AG09319 (cell line): ENCODE measurements around the gene UNC79.

Source experiments
- DNase-seq: peaks from one replicate; pipeline ENCODE4 v3.0.0-alpha.2; 2010; ENCODE audit warnings: low read depth; ENCODE audit errors: extremely low read depth
- TF ChIP-seq, protein P1 (sequence below): IDR thresholded peaks from 2 replicates; pipeline ENCODE4 v1.5.1; 2011; ENCODE audit warnings: low read depth, mild to moderate bottlenecking, inconsistent platforms, low read length, moderate library complexity

Gene UNC79

GRCh38 chr14:93751946-93752655 lies 321.4 kb downstream of the UNC79 start:
- no peak for DNase-seq
- TF ChIP-seq, protein P1, sequence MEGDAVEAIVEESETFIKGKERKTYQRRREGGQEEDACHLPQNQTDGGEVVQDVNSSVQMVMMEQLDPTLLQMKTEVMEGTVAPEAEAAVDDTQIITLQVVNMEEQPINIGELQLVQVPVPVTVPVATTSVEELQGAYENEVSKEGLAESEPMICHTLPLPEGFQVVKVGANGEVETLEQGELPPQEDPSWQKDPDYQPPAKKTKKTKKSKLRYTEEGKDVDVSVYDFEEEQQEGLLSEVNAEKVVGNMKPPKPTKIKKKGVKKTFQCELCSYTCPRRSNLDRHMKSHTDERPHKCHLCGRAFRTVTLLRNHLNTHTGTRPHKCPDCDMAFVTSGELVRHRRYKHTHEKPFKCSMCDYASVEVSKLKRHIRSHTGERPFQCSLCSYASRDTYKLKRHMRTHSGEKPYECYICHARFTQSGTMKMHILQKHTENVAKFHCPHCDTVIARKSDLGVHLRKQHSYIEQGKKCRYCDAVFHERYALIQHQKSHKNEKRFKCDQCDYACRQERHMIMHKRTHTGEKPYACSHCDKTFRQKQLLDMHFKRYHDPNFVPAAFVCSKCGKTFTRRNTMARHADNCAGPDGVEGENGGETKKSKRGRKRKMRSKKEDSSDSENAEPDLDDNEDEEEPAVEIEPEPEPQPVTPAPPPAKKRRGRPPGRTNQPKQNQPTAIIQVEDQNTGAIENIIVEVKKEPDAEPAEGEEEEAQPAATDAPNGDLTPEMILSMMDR = no peak

DNA sequence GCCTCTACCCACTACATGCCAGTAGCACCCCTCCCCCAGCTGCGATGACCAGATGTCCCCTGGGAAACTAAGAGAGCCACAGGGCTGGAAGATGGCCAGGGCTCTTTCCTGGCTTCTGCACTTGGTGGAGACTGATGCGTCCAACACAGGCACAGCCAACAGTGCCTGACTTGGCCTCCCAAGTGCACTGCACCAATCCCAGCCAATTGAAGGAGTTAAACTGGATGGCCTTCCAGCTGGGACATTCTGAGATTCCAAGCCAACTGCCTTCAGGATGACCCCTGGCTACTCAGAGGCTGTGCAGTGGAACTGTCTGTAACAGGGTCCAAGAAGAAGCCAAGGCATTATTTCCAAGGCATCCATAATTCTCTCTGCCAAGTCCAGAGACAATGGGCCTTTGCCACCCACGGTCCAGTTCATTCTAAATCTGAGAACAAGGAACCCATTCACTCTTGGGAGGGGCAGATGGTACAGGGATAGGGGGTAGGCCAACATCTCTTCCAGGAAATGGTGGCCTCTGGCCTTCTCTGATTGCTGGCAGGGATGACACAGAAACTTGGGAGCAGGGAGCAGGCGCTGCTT lies 322.3 kb downstream of the UNC79 start:
- DNase-seq = no peak
- TF ChIP-seq, protein P1 = no peak

DNA sequence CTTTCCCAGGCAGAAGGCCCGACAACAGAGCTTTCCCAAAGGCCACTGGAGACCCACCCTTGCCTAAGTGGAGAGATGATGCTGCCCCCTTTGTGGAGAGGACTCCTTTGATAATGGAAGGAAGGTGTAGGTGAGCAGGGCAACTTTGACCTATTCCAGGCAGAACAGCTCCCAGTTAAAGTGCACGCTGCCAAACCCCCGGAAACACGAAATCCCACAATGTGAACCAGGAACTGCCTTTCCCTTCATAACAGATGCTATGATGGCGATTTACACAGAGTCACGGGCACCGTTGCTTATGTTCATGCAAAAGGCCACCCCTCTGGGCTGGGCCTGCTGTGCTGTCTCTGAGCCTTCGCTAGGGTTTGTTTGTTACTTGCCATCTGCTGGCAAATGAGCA lies 322.9 kb downstream of the UNC79 start:
- DNase-seq = no peak
- TF ChIP-seq, protein P1 = no peak

DNA sequence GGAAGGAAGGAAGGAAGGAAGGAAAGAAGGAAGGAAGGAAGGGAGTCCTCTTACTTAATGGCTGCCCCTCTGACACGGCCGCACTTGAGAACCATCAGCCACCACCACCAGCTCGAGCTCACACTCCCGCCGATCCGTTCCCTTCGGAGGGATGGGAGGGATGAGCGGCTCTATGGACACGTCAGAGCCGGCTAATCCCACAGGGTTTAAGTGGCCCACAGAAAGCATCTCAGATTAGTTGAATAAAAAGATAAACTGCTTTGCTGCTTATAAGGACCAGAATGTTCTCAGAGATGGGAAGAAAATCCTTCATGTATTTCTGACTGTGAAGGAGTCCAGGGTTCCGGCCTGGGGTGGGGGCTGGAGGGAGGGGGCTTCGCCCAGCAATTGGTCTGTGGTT lies 326.5 kb downstream of the UNC79 start:
- DNase-seq = no peak
- TF ChIP-seq, protein P1 = no peak
